Heart left ventricle (tissue), 16 donors: ENCODE measurements around the gene TYMP. TPM values are rescaled to one million over a fixed set of nuclear protein-coding genes. Genes with fewer than 3 reads are reported as not detected.

Source experiments
- ATAC-seq, 4 donors: fragments of 200-7000 bp; cut with Tn5 transposase; one replicate each; pipeline ENCODE4 v1.9.1; 2020 to 2022; ENCODE audit warnings: moderate library complexity in 4 of 4, mild to moderate bottlenecking in 3 of 4, moderate number of reproducible peaks in 1 of 4
- DNase-seq, 5 donors: peaks; one replicate each; pipeline ENCODE4 v3.0.0-alpha.2; 2020
- H3K27ac ChIP-seq, 12 donors: fragments of 200-600 bp; sonication (generic) in 4 of 12; one replicate each; pipeline versions ENCODE4 v1.5.0 to v1.8.0; 2016 to 2022; ENCODE audit warnings: mild to moderate bottlenecking in 2 of 12
- H3K27me3 ChIP-seq, 9 donors: fragments of 200-600 bp; sonication (generic) in 2 of 9; one replicate each; pipeline versions ENCODE4 v1.5.1 to v1.8.0; 2016 to 2022; ENCODE audit warnings: mild to moderate bottlenecking in 3 of 9
- H3K36me3 ChIP-seq, 9 donors: fragments of 200-600 bp; sonication (generic) in 2 of 9; one replicate each; pipeline versions ENCODE4 v1.5.0 to v1.8.0; 2018 to 2022; ENCODE audit warnings: mild to moderate bottlenecking in 2 of 9
- H3K4me1 ChIP-seq, 12 donors: fragments of 200-600 bp; sonication (generic) in 4 of 12; one replicate each; pipeline versions ENCODE4 v1.5.0 to v1.8.0; 2016 to 2022; ENCODE audit warnings: mild to moderate bottlenecking in 3 of 12
- H3K4me3 ChIP-seq, 12 donors: fragments of 200-600 bp; sonication (generic) in 4 of 12; one replicate each; pipeline versions ENCODE4 v1.5.0 to v1.8.0; 2017 to 2022; ENCODE audit warnings: mild to moderate bottlenecking in 9 of 12, moderate library complexity in 4 of 12
- H3K9me3 ChIP-seq, 12 donors: fragments of 200-600 bp; sonication (generic) in 4 of 12; one replicate each; pipeline versions ENCODE4 v1.5.0 to v1.8.0; 2016 to 2022; ENCODE audit warnings: mild to moderate bottlenecking in 1 of 12
- CTCF ChIP-seq, 12 donors: fragments of 200-600 bp; sonication (generic) in 4 of 12; IDR thresholded peaks; one replicate each; pipeline versions ENCODE4 v1.5.0 to v1.8.0; 2018 to 2022; ENCODE audit warnings: antibody characterized with exemption in 12 of 12, mild to moderate bottlenecking in 5 of 12
- POLR2A ChIP-seq, 2 donors: fragments of 450-650 bp; IDR thresholded peaks; one replicate each; pipeline ENCODE4 v1.6.1; 2017; ENCODE audit warnings: antibody characterized with exemption in 2 of 2, mild to moderate bottlenecking in 2 of 2, moderate library complexity in 2 of 2
- WGBS, 4 donors: extraction: QIAGEN DNeasy Blood & Tissue Kit in 2 of 4; methylation state at CpG; one replicate each; pipeline versions ENCODE4 v1.1.5 to v1.1.7; 2013 to 2018; 5-methylcytosine and 5-hydroxymethylcytosine counted together
- intact Hi-C, 10 donors: fragments of 100-400 bp; cut with DNase I; formaldehyde crosslinking; loops; one replicate each; pipeline versions ENCODE4 v1.11.1 to v1.14.2; 2022
- polyA plus RNA-seq, 2 donors: library from polyadenylated mRNA; stranded (reverse); fragments of 200-250 nt; gene quantifications; one replicate each; pipeline ENCODE4 v1.2.3, GENCODE V29; 2013
- total RNA-seq, 9 donors: library from RNA; depleted of rRNA in 2 of 9; stranded (reverse); fragments of >200 nt in 2 of 9; fragmentation: NEBNext Ultra II Directional in 3 of 9; extraction: Animal tissue kit (Norgen Biotek cat#: 25700) in 3 of 9; gene quantifications; one replicate each; pipeline versions ENCODE4 v1.1.0 to v1.2.4, GENCODE V29; 2016 to 2023
- donor health status: ischemic (EF 13 %, LVEDD 7.1; RV severe dilation, severe dysfunction).
- donor health status: healthy with polysubstance abuse.
- donor health status: DM: no; HTN: yes; CAD: no.
- donor health status: DM: no; HTN: no; CAD: no.
- donor health status: ischemic (EF 25% LVEDD 6.9; RV normal size, moderate dysfunction).
- donor health status: ischemic (EF 25% LVEDD 5.7; RV mildly dilated, moderate dysfunction).
- donor health status: healthy.
- donor health status: DM: yes; HTN: yes; CAD: no.
- donor health status: ischemic (EF 35%, LVEDD 5.7; RV mildly dilated, moderate dysfunction).
- donor health status: nonischemic (EF 11% LVEDD 7.7; RV severe dilation, severe dysfunction).
- donor health status: DM: yes; HTN: yes; CAD: no.
- donor health status: PGD.
- donor health status: ischemic (EF 29% LVEDD 5.4; RV normal size, mild dysfunction).
- donor health status: nonischemic (EF 23%, LVEDD 6.1; RV moderate dilation, normal function).

TYMP gene
- total and polyA plus RNA-seq, 11 donors: 8.3 to 198 (median 21.7) TPM

- no peaks in the 10 kb centered on the region for H3K9me3 ChIP-seq
- peaks cover 0 to 72% (median 31%) of the 10 kb centered on the region in 12 donors for H3K4me1 ChIP-seq
- peak; percentile 84 to 94 (median 90) for DNase-seq
- WGBS, 4 donors: 3 to 6% (median 4%) methylated on average over 30 to 53 of the region's 53 CpGs
- H3K27ac ChIP-seq: peak overlapping the region; percentile 78 to 98 (median 94)
- ATAC-seq: peak; percentile 35 to 58 (median 50)
- peaks cover 0 to 17% (median 0%) of the 10 kb centered on the region in 9 donors for H3K36me3 ChIP-seq
- peaks cover 0 to 61% (median 6%) of the 10 kb centered on the region in 9 donors for H3K27me3 ChIP-seq
- intact Hi-C loops: no loop called here
- TF ChIP-seq POLR2A (IDR thresholded peaks at IDR 0.05): peak in 1 of 2 donors; percentile 55
- TF ChIP-seq CTCF (IDR thresholded peaks at IDR 0.05): no peak
- H3K4me3 ChIP-seq: peak overlapping the region; percentile 48 to 89 (median 72)
Measured at GRCh38 chr22:50530877-50531545, 1.2 kb upstream of the TYMP start.

- ATAC-seq (no peak), DNase-seq (no peak)
- peaks cover 0 to 17% (median 0%) of the 10 kb centered on the region in 9 donors for H3K36me3 ChIP-seq
- peak overlapping the region; percentile 48 to 89 (median 72) for H3K4me3 ChIP-seq
- intact Hi-C loops: no loop called here
- no peak for TF ChIP-seq CTCF (IDR thresholded peaks at IDR 0.05)
- no peak for TF ChIP-seq POLR2A (IDR thresholded peaks at IDR 0.05)
- H3K9me3 ChIP-seq: no peaks in the 10 kb centered on the region
- H3K27ac ChIP-seq: peak overlapping the region; percentile 78 to 98 (median 94)
- H3K4me1 ChIP-seq: peaks cover 0 to 68% (median 31%) of the 10 kb centered on the region in 12 donors
- H3K27me3 ChIP-seq: peaks cover 0 to 59% (median 6%) of the 10 kb centered on the region in 9 donors
- 0 to 4% (median 1%) methylated on average over 2 to 21 of the region's 21 CpGs for WGBS, 4 donors
Measured at GRCh38 chr22:50530580-50530876, 716 bp upstream of the TYMP start.

GRCh38 chr22:50529416-50529896, 356 bp downstream of the TYMP start:
- TF ChIP-seq POLR2A (IDR thresholded peaks at IDR 0.05): no peak
- no peak for TF ChIP-seq CTCF (IDR thresholded peaks at IDR 0.05)
- Histone ChIP-seq H3K4me1 (peaks cover 0 to 71% (median 39%) of the 10 kb centered on the region in 12 donors), H3K27me3 (peaks cover 0 to 51% (median 5%) of the 10 kb centered on the region in 9 donors), H3K36me3 (peaks cover 0 to 24% (median 0%) of the 10 kb centered on the region in 9 donors), H3K9me3 (no peaks in the 10 kb centered on the region), H3K27ac (peak overlapping the region; percentile 78 to 98 (median 94)), H3K4me3 (peak overlapping the region; percentile 48 to 89 (median 72))
- ATAC-seq (no peak), DNase-seq (peak in 1 of 5 donors; percentile 66)
- intact Hi-C loops: loop anchor here in 3 of 10 donors (1.0 to 10.0 kb wide), 4 partner anchors 33 to 285 kb away; partner anchors contain the start of genes SYCE3 (in 1 of the 3) and TUBGCP6 (in 1 of the 3)
- 3 to 16% (median 9%) methylated on average over 23 to 50 of the region's 50 CpGs for WGBS, 4 donors
